Neural progenitor cell (in vitro differentiated cells): Measurements from ENCODE around the gene TENT5A.

Experiments
- EZH2 ChIP-seq: fragments of 200-600 bp; sonication (generic); IDR thresholded peaks from 2 replicates; pipeline ENCODE4 v1.6.1; 2017; ENCODE audit warnings: antibody characterized with exemption, mild to moderate bottlenecking, moderate library complexity
- EZH2phosphoT487 ChIP-seq: fragments of 200-600 bp; sonication (generic); IDR thresholded peaks from 2 replicates; pipeline ENCODE4 v1.6.1; 2017; ENCODE audit warnings: antibody characterized with exemption
- TF ChIP-seq, protein P1 (sequence below): fragments of 200-600 bp; sonication (generic); IDR thresholded peaks from 2 replicates; pipeline ENCODE4 v1.5.1; 2017; ENCODE audit warnings: antibody characterized with exemption, mild to moderate bottlenecking

DNA sequence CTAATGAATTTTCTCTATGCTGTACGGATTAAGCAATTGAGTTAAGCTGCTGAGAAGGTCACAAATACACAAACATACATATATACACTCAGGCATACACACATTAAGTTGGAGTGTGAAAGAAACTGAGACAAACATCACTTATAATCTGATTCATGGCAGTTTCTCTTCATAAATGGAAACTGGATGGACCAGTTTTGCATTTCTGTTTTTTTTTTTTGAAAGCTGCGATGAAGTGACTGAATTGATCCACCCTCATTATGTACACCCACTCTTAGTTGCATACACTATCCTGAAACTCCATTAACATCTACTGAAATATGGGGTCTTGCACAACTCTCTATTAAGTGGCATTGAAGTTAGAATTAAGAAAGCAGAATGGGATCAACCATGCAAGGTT, 32.9 kb upstream of the TENT5A start:
- TF ChIP-seq, protein P1, sequence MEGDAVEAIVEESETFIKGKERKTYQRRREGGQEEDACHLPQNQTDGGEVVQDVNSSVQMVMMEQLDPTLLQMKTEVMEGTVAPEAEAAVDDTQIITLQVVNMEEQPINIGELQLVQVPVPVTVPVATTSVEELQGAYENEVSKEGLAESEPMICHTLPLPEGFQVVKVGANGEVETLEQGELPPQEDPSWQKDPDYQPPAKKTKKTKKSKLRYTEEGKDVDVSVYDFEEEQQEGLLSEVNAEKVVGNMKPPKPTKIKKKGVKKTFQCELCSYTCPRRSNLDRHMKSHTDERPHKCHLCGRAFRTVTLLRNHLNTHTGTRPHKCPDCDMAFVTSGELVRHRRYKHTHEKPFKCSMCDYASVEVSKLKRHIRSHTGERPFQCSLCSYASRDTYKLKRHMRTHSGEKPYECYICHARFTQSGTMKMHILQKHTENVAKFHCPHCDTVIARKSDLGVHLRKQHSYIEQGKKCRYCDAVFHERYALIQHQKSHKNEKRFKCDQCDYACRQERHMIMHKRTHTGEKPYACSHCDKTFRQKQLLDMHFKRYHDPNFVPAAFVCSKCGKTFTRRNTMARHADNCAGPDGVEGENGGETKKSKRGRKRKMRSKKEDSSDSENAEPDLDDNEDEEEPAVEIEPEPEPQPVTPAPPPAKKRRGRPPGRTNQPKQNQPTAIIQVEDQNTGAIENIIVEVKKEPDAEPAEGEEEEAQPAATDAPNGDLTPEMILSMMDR, result no peak
- no peak for TF ChIP-seq EZH2
- no peak for TF ChIP-seq EZH2phosphoT487
